Subcutaneous adipose tissue (tissue), 4 donors: ENCODE measurements around the gene PARN. TPM values are rescaled to one million over a fixed set of nuclear protein-coding genes. Genes with fewer than 3 reads are reported as not detected.

Experiments used
- total RNA-seq, 4 donors: library from RNA; depleted of rRNA; stranded (reverse); fragments of >200 nt; gene quantifications; one replicate each; pipeline ENCODE4 v1.1.0, GENCODE V29; 2016
- TF ChIP-seq, protein P1 (sequence below): fragments of 450-650 bp; IDR thresholded peaks from one replicate; pipeline ENCODE4 v1.5.1; 2016; ENCODE audit warnings: low read depth, mild to moderate bottlenecking, control low read depth, antibody characterized with exemption, moderate library complexity

PARN gene
- total RNA-seq, 4 donors from 2014 or later = 37.1 to 46.3 (median 39.9) TPM

GRCh38 chr16:14491861-14492529 is 138.1 kb downstream of the PARN start:
- TF ChIP-seq, protein P1, sequence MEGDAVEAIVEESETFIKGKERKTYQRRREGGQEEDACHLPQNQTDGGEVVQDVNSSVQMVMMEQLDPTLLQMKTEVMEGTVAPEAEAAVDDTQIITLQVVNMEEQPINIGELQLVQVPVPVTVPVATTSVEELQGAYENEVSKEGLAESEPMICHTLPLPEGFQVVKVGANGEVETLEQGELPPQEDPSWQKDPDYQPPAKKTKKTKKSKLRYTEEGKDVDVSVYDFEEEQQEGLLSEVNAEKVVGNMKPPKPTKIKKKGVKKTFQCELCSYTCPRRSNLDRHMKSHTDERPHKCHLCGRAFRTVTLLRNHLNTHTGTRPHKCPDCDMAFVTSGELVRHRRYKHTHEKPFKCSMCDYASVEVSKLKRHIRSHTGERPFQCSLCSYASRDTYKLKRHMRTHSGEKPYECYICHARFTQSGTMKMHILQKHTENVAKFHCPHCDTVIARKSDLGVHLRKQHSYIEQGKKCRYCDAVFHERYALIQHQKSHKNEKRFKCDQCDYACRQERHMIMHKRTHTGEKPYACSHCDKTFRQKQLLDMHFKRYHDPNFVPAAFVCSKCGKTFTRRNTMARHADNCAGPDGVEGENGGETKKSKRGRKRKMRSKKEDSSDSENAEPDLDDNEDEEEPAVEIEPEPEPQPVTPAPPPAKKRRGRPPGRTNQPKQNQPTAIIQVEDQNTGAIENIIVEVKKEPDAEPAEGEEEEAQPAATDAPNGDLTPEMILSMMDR = no peak

- TF ChIP-seq, protein P1 = no peak
These were observed 139.8 kb downstream of the PARN start for GRCh38 chr16:14490235-14490634.

DNA sequence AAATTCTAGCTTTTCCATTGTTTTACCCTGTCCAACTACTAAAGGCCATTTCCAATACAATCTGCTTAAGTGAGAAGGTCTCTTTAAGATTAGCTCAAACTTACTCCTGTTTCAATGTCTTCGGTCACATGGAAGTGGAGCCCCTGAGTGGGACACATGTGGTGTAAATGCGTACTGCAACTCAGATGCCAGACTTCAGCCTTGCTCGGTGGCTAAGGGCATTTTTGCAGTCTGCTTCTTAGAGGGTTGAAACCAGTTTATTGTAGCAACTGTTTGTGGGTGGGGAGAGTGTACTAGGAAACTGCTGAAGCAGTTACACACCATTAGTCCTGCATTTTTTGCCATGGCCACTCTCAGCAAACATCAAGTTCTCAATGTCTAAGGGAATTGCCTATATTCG is 140.6 kb downstream of the PARN start:
- TF ChIP-seq, protein P1 = no peak

DNA sequence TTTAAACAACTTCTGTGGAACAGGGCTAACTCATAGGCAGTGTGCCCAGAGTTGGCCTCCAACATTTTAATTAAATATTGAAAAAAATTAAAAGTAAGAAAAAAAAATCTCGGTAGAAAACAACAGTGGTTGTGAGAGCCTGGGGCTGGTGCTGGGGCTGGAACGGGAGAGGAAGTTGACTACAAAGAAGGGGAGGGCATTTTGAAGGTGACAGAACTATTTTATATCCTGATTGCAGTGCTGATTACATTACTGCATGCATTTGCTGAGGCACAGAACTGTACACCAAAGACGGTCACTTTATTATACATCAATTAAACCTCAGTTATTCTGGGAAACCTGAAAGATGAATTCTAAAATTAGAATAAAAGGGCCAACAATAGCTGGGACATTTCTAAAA is 142.5 kb downstream of the PARN start:
- TF ChIP-seq, protein P1 = no peak

GRCh38 chr16:14486520-14487303 is 143.3 kb downstream of the PARN start:
- TF ChIP-seq, protein P1 = no peak

- TF ChIP-seq, protein P1 = no peak
These were observed 144.1 kb downstream of the PARN start for GRCh38 chr16:14485811-14486519.

GRCh38 chr16:14485121-14485551 is 144.9 kb downstream of the PARN start:
- TF ChIP-seq, protein P1 = no peak
